Measurements from ENCODE around the gene PAPPA.

PAPPA gene

GRCh38 chr9:116276196-116276493 lies 122.6 kb downstream of the PAPPA start:
- no peak for FAIRE-seq
- TF ChIP-seq SPI1 (IDR thresholded peaks at IDR 0.05; ENCODE audit: low read depth, low read length) (no peak), POLR2A (IDR thresholded peaks at IDR 0.05; ENCODE audit: low read depth, low read length) (no peak)
- DNase-seq (ENCODE audit: insufficient read length, low spot score) = no peak

GRCh38 chr9:116276651-116277121 lies 123.1 kb downstream of the PAPPA start:
- no peak for DNase-seq (ENCODE audit: insufficient read length, low spot score)
- FAIRE-seq = no peak
- TF ChIP-seq POU2F2 (IDR thresholded peaks at IDR 0.05; ENCODE audit: low read depth, low read length) = no peak
- TF ChIP-seq TAF1 (IDR thresholded peaks at IDR 0.05; ENCODE audit: low read depth, low read length) = no peak
- no peak for TF ChIP-seq SPI1 (IDR thresholded peaks at IDR 0.05; ENCODE audit: low read depth, low read length)
- TF ChIP-seq POLR2A (IDR thresholded peaks at IDR 0.05; ENCODE audit: low read depth, low read length) = no peak
- no peak for TF ChIP-seq POLR2AphosphoS5 (IDR thresholded peaks at IDR 0.05; ENCODE audit: low read depth, low read length)
- no peak for TF ChIP-seq PAX5 (IDR thresholded peaks at IDR 0.05; ENCODE audit: insufficient read depth, low read length, severe bottlenecking)

- TF ChIP-seq SPI1 (IDR thresholded peaks at IDR 0.05; ENCODE audit: low read depth, low read length) (no peak), POLR2AphosphoS5 (IDR thresholded peaks at IDR 0.05; ENCODE audit: low read depth, low read length) (no peak), POU2F2 (IDR thresholded peaks at IDR 0.05; ENCODE audit: low read depth, low read length) (no peak), TAF1 (IDR thresholded peaks at IDR 0.05; ENCODE audit: low read depth, low read length) (no peak), PAX5 (IDR thresholded peaks at IDR 0.05; ENCODE audit: insufficient read depth, low read length, severe bottlenecking) (no peak), POLR2A (IDR thresholded peaks at IDR 0.05; ENCODE audit: low read depth, low read length) (no peak)
- FAIRE-seq = no peak
- DNase-seq (ENCODE audit: insufficient read length, low spot score) = no peak
Observed at GRCh38 chr9:116278326-116278725, 124.7 kb downstream of the PAPPA start.

DNA sequence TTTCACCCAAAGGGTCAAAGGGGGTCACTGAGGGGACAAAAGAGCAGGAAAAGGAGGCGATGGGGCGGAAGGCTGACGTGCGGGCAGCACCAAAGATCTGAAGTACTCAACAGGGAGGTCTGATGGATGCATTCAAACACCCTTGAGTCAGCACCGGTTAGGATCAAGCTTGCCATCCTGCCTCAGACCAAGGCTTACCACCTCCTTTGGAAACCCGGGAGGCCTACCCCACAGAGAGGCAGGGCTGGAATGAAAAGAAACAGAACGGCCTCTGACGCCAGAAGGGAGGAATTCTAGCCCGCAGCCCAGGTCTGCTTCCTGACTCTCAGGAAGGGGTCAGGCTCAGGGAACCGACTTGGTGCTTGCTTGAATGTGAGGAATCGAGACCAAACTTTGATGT lies 125.6 kb downstream of the PAPPA start:
- FAIRE-seq = no peak
- no peak for TF ChIP-seq POLR2A (IDR thresholded peaks at IDR 0.05; ENCODE audit: low read depth, low read length)
- no peak for TF ChIP-seq TAF1 (IDR thresholded peaks at IDR 0.05; ENCODE audit: low read depth, low read length)
- DNase-seq (ENCODE audit: insufficient read length, low spot score) = no peak

DNA sequence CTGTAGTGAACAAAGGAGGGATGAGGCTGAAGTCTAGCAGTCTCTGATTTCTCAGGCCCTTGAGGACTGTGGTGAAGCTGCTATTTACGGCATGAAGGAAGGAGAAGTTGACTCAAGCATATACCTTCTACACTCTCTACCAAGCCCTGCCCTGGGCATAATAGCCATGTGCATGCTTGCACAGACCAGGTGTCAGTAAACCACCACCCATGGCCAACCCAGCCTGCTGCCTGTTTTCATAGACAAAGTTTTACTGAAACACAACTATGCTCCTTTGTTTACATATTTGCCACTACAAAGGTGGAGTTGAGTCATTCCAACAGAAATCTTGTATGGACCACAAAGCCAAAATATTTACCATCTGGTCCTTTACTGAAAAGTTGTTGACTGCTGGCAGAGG lies 126.9 kb downstream of the PAPPA start:
- no peak for FAIRE-seq
- no peak for TF ChIP-seq PAX5 (IDR thresholded peaks at IDR 0.05; ENCODE audit: insufficient read depth, low read length, severe bottlenecking)
- TF ChIP-seq TAF1 (IDR thresholded peaks at IDR 0.05; ENCODE audit: low read depth, low read length) = no peak
- no peak for TF ChIP-seq POLR2A (IDR thresholded peaks at IDR 0.05; ENCODE audit: low read depth, low read length)
- no peak for TF ChIP-seq POLR2AphosphoS5 (IDR thresholded peaks at IDR 0.05; ENCODE audit: low read depth, low read length)
- TF ChIP-seq POU2F2 (IDR thresholded peaks at IDR 0.05; ENCODE audit: low read depth, low read length) = no peak
- no peak for DNase-seq (ENCODE audit: insufficient read length, low spot score)

DNA sequence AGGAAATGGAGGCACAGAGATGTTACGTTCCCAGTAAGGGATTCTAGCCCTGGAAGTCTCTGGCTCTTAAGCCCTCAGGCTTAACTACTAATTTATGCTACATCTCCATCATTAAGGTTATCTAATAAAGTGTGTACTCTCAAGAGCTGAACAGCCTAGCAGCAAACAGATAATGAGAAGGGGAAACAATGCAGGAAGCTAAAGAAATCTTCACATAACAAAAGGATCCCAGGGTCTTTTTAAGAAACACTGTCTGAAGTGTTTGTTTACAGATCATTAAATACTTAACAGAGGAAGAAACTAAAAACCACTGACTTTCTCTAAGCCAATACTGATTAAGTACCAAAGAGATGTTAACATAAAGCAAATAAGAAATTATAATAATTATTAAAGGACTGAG lies 129.0 kb downstream of the PAPPA start:
- DNase-seq (ENCODE audit: insufficient read length, low spot score) = no peak
- FAIRE-seq = no peak
- no peak for TF ChIP-seq TAF1 (IDR thresholded peaks at IDR 0.05; ENCODE audit: low read depth, low read length)
- TF ChIP-seq POLR2AphosphoS5 (IDR thresholded peaks at IDR 0.05; ENCODE audit: low read depth, low read length) = no peak
- TF ChIP-seq POU2F2 (IDR thresholded peaks at IDR 0.05; ENCODE audit: low read depth, low read length) = no peak
- TF ChIP-seq PAX5 (IDR thresholded peaks at IDR 0.05; ENCODE audit: insufficient read depth, low read length, severe bottlenecking) = no peak
- TF ChIP-seq POLR2A (IDR thresholded peaks at IDR 0.05; ENCODE audit: low read depth, low read length) = no peak
- TF ChIP-seq SPI1 (IDR thresholded peaks at IDR 0.05; ENCODE audit: low read depth, low read length) = no peak

GRCh38 chr9:116284518-116284917 lies 130.9 kb downstream of the PAPPA start:
- FAIRE-seq = no peak
- TF ChIP-seq SPI1 (IDR thresholded peaks at IDR 0.05; ENCODE audit: low read depth, low read length) (no peak), TAF1 (IDR thresholded peaks at IDR 0.05; ENCODE audit: low read depth, low read length) (no peak), PAX5 (IDR thresholded peaks at IDR 0.05; ENCODE audit: insufficient read depth, low read length, severe bottlenecking) (no peak), POU2F2 (IDR thresholded peaks at IDR 0.05; ENCODE audit: low read depth, low read length) (no peak), POLR2A (IDR thresholded peaks at IDR 0.05; ENCODE audit: low read depth, low read length) (no peak), POLR2AphosphoS5 (IDR thresholded peaks at IDR 0.05; ENCODE audit: low read depth, low read length) (no peak)

GRCh38 chr9:116285320-116285719 lies 131.7 kb downstream of the PAPPA start:
- DNase-seq (ENCODE audit: insufficient read length, low spot score) = no peak
- TF ChIP-seq TAF1 (IDR thresholded peaks at IDR 0.05; ENCODE audit: low read depth, low read length) = no peak
- no peak for TF ChIP-seq SPI1 (IDR thresholded peaks at IDR 0.05; ENCODE audit: low read depth, low read length)
- TF ChIP-seq PAX5 (IDR thresholded peaks at IDR 0.05; ENCODE audit: insufficient read depth, low read length, severe bottlenecking) = no peak
- no peak for TF ChIP-seq POU2F2 (IDR thresholded peaks at IDR 0.05; ENCODE audit: low read depth, low read length)
- TF ChIP-seq POLR2A (IDR thresholded peaks at IDR 0.05; ENCODE audit: low read depth, low read length) = no peak
- TF ChIP-seq POLR2AphosphoS5 (IDR thresholded peaks at IDR 0.05; ENCODE audit: low read depth, low read length) = no peak
- FAIRE-seq = no peak

More at GRCh38 chr9:116284518-116284917, 130.9 kb downstream of the PAPPA start:
- no peak for DNase-seq (ENCODE audit: insufficient read length, low spot score)

- DNase-seq (ENCODE audit: insufficient read length, low spot score) = no peak
- FAIRE-seq = no peak
- TF ChIP-seq SPI1 (IDR thresholded peaks at IDR 0.05; ENCODE audit: low read depth, low read length) (no peak), POLR2AphosphoS5 (IDR thresholded peaks at IDR 0.05; ENCODE audit: low read depth, low read length) (no peak), POU2F2 (IDR thresholded peaks at IDR 0.05; ENCODE audit: low read depth, low read length) (no peak), PAX5 (IDR thresholded peaks at IDR 0.05; ENCODE audit: insufficient read depth, low read length, severe bottlenecking) (no peak), TAF1 (IDR thresholded peaks at IDR 0.05; ENCODE audit: low read depth, low read length) (no peak), POLR2A (IDR thresholded peaks at IDR 0.05; ENCODE audit: low read depth, low read length) (no peak)
Observed at GRCh38 chr9:116286297-116286696, 132.7 kb downstream of the PAPPA start.

DNA sequence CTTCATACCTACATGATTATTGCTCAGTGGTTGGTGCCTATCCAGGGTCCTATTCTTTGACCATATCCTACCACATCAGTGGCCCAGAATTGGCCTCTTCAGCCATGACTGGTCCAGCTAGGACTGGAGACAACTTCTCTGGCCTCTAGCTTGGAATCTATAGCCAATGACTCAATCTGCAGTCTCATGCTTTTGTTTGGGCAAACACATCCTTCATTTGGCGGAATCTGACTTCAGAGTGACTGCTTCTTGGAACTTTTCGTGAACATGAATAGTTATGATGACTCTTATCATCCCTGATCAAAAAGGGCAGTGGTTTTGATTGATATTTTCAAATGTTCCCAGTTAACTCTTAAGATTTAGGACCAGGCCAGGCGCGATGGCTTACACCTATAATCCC lies 134.1 kb downstream of the PAPPA start:
- DNase-seq (ENCODE audit: insufficient read length, low spot score) = no peak
- no peak for FAIRE-seq
- no peak for TF ChIP-seq POU2F2 (IDR thresholded peaks at IDR 0.05; ENCODE audit: low read depth, low read length)
- no peak for TF ChIP-seq POLR2A (IDR thresholded peaks at IDR 0.05; ENCODE audit: low read depth, low read length)
- TF ChIP-seq PAX5 (IDR thresholded peaks at IDR 0.05; ENCODE audit: insufficient read depth, low read length, severe bottlenecking) = no peak
- no peak for TF ChIP-seq TAF1 (IDR thresholded peaks at IDR 0.05; ENCODE audit: low read depth, low read length)
- TF ChIP-seq SPI1 (IDR thresholded peaks at IDR 0.05; ENCODE audit: low read depth, low read length) = no peak
- no peak for TF ChIP-seq POLR2AphosphoS5 (IDR thresholded peaks at IDR 0.05; ENCODE audit: low read depth, low read length)
